Posterior vena cava (tissue), 2 donors: Measurements from ENCODE around the gene PDLIM4. TPM values are rescaled to one million over a fixed set of nuclear protein-coding genes. Genes with fewer than 3 reads are reported as not detected.
A peak's percentile ranks its signal among the peaks of the same experiment; 100 is the strongest.

Source experiments
- DNase-seq: peaks from one replicate; pipeline ENCODE4 v3.0.0-alpha.2; 2020; ENCODE audit warnings: low spot score
- intact Hi-C, 2 donors: fragments of 100-400 bp; cut with DNase I; formaldehyde crosslinking; loops; one replicate each; pipeline versions ENCODE4 v1.14.1 to v1.14.2; 2022 to 2023
- total RNA-seq, 2 donors: library from RNA; stranded (reverse); fragmentation: NEBNext Ultra II Directional; extraction: Animal tissue kit (Norgen Biotek cat#: 25700); gene quantifications; one replicate each; pipeline ENCODE4 v1.2.1, GENCODE V29; 2021
- donor health status: DM: yes; HTN: yes; CAD: no.
- donor health status: DM: yes; HTN: yes; CAD: no.

Gene PDLIM4
- total RNA-seq, 2 donors from 2014 or later: 82.5 to 83.2 TPM

- peak; percentile 94 for DNase-seq
- intact Hi-C loops: no loop called here
Measured at GRCh38 chr5:132263548-132264261, 6.2 kb downstream of the PDLIM4 start.

- intact Hi-C loops: loop anchor here in 1 of 2 donors (1.0 kb wide), 1 partner anchor 15 kb away; no protein-coding TSS in a partner anchor
- DNase-seq: no peak
Measured at GRCh38 chr5:132264546-132265335, 7.2 kb downstream of the PDLIM4 start.

GRCh38 chr5:132265336-132266030 is 8.0 kb downstream of the PDLIM4 start:
- intact Hi-C loops: loop anchor here in 1 of 2 donors (1.0 kb wide), 1 partner anchor 16 kb away; no protein-coding TSS in a partner anchor

GRCh38 chr5:132266031-132266835 is 8.7 kb downstream of the PDLIM4 start:
- intact Hi-C loops: no loop called here

More at GRCh38 chr5:132265336-132266030, 8.0 kb downstream of the PDLIM4 start:
- DNase-seq: peak; percentile 89

GRCh38 chr5:132266836-132267160 is 9.3 kb downstream of the PDLIM4 start:
- no peak for DNase-seq
- intact Hi-C loops: no loop called here

More at GRCh38 chr5:132266031-132266835, 8.7 kb downstream of the PDLIM4 start:
- no peak for DNase-seq

GRCh38 chr5:132267166-132267739 is 9.8 kb downstream of the PDLIM4 start:
- DNase-seq: no peak
- intact Hi-C loops: no loop called here

- DNase-seq: no peak
- intact Hi-C loops: no loop called here
Measured at GRCh38 chr5:132267931-132268768, 10.7 kb downstream of the PDLIM4 start.

- intact Hi-C loops: no loop called here
- DNase-seq: no peak
Measured at GRCh38 chr5:132268769-132269551, 11.5 kb downstream of the PDLIM4 start.

- no peak for DNase-seq
- intact Hi-C loops: no loop called here
Measured at GRCh38 chr5:132269635-132270334, 12.3 kb downstream of the PDLIM4 start.

- intact Hi-C loops: no loop called here
- no peak for DNase-seq
Measured at GRCh38 chr5:132270335-132270665, 12.8 kb downstream of the PDLIM4 start.

- intact Hi-C loops: no loop called here
- no peak for DNase-seq
Measured at GRCh38 chr5:132270706-132271105, 13.2 kb downstream of the PDLIM4 start.

- no peak for DNase-seq
- intact Hi-C loops: no loop called here
Measured at GRCh38 chr5:132271251-132272246, 14.1 kb downstream of the PDLIM4 start.

- DNase-seq: peak; percentile 87
- intact Hi-C loops: no loop called here
Measured at GRCh38 chr5:132272311-132273210, 15.1 kb downstream of the PDLIM4 start.

GRCh38 chr5:132273631-132274030 is 16.1 kb downstream of the PDLIM4 start:
- intact Hi-C loops: no loop called here
- no peak for DNase-seq
